GM18511 (cell line): ENCODE measurements around the gene PSMB1.
"Not testable (repeated sequence)": the region's sequence is repeated elsewhere in the genome, so short reads cannot be mapped to it uniquely, and the experiment has no call there.

ENCODE experiments used
- ATAC-seq: cut with Tn5 transposase; IDR thresholded peaks from one replicate; pipeline ENCODE4 v1.9.1; 2021; ENCODE audit warnings: mild to moderate bottlenecking, moderate library complexity; ENCODE audit not compliant: unreplicated experiment

Gene PSMB1

DNA sequence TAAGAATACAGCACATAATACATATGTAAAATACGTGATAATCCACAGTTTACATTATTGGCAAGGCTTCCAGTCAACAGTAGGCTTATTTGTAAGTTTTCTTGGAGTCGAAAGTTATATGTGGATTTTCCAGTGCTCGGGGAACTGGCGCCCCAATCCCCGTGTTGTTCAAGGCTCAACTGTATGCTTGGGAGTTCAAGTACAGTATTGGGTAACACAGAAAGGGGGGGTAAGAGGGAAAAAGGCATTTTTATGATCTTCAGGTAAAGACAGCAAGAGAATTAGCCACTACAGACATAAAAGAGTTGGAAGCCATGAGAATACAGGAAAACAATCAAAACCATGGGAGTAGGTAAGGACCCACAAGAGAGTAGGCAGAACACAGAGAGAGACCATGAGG is 16.4 kb downstream of the PSMB1 start:
- ATAC-seq = no peak

- ATAC-seq = no peak
Observed at GRCh38 chr6:170535004-170535403, 18.1 kb downstream of the PSMB1 start.

DNA sequence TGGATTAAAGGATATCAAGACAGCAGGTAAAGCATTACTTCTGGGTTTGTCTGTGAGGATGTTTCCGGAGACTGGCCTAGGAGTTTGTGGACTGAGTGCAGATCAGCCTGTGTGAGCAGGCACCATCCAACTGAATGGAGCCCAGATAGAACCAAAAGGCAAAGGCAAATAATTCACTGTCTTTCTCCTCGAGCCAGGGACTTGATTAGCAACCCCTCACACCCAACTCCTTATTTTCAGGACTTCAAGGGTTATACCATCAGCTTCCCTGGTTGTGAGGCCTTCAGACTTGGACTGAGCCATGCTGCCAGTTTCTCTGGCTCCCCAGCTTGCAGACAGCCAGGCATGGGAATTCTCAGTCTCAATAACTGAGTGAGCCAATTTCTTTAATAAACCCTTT is 19.3 kb downstream of the PSMB1 start:
- ATAC-seq = no peak

DNA sequence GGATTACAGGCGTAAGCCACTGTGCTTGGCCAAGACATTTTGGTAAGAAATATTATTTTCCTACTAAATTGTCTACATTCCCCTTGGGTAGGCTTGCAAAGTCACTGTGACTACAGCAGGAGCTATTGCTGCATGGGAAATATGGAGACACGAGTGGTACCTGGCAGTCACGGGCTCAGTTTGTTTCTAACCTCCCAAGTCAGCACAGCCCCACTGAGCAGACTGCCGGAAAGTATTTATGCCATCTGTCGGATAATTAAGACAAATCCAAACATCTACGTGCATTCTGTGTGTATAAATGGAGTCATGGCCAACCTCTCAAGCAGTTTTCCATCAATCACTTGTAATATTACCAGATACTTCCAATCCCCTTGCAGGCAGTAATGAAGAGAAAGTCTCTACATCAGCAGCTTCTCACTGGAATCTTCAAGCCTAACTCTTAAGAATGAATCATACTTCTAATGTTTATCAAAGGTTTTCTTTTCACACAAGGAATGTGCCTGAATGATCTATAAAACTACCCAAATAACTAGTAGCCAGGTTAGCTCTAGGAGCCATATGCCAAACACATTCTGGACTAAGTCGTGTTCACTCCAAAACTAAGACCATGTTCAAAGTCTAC is 20.1 kb downstream of the PSMB1 start:
- no peak for ATAC-seq

DNA sequence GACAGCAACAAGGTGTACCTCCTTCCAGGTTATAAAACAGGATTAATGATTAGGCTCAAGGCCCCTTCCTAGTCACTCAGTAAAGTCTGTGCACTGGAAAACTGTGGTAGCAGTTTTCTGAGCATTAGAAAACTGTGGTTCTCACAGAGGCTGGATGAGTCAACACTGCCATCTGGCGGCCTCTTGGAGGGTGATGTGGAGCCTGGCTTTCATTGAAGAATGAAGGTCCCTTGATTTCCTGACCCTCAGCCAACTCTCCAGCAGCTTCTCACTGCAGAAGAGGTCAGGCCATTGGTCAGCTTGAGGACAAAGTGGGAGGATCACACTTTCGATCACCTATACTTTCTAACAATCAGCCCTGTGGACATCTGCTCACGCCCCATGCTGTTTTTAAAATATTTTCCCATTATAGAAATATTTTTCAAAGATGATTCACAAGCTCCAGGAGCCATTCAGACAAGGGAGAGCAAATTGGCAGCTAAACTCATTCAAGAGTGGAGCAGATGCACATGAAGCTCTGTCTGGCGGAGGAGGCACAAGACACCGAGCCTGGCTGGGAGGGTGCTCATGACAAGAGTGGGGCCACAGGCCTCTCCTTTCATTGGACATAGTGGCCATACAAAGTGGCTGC is 23.2 kb downstream of the PSMB1 start:
- ATAC-seq = peak; percentile 86

DNA sequence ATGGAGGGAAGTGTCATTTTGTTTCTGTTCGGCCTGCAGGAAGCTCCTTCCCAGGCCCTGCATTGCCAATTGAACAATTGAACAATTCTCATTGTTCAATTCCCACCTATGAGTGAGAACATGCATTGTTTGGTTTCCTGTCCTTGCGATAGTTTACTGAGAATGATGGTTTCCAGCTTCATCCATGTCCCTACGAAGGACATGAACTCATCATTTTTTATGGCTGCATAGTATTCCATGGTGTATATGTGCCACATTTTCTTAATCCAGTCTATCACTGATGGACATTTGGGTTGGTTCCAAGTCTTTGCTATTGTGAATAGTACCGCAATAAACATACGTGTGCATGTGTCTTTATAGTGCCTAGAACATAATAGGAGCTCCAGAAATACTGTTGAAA is 25.1 kb downstream of the PSMB1 start:
- ATAC-seq = not testable (repeated sequence)

DNA sequence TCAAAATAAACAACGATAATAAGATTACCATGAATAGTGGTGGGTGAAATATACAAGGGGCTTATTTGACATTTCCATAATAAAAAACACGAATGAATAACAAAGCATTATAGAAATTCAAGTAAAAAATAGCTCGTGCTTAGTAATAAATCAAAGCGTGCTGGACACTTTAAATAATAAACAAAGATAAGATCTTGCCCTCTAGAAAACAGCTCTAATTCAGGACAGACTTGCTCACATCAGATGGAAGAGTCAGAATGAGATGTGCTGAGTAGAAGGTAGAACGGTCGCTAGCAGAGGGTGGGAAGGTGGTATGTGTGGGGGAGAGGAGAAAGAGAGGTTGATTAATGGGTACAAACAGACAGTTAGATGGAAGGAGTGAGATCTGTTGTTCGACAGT is 27.3 kb downstream of the PSMB1 start:
- ATAC-seq = no peak

DNA sequence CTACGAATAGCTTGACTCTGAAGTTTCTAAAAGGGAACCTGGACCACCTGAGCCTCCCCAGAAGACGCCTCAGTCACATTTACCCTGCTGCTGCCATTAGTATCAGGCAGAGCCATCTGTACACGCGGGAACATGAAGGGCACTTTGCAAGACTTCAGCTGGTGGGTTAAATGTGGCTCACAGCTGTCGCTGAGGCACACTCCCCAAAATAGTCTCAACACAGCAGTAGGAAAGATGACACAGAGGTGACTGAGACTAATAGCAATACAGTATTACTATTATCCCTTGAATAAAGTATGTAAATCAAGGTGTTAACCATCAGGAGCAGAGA is 29.0 kb downstream of the PSMB1 start:
- ATAC-seq = no peak

DNA sequence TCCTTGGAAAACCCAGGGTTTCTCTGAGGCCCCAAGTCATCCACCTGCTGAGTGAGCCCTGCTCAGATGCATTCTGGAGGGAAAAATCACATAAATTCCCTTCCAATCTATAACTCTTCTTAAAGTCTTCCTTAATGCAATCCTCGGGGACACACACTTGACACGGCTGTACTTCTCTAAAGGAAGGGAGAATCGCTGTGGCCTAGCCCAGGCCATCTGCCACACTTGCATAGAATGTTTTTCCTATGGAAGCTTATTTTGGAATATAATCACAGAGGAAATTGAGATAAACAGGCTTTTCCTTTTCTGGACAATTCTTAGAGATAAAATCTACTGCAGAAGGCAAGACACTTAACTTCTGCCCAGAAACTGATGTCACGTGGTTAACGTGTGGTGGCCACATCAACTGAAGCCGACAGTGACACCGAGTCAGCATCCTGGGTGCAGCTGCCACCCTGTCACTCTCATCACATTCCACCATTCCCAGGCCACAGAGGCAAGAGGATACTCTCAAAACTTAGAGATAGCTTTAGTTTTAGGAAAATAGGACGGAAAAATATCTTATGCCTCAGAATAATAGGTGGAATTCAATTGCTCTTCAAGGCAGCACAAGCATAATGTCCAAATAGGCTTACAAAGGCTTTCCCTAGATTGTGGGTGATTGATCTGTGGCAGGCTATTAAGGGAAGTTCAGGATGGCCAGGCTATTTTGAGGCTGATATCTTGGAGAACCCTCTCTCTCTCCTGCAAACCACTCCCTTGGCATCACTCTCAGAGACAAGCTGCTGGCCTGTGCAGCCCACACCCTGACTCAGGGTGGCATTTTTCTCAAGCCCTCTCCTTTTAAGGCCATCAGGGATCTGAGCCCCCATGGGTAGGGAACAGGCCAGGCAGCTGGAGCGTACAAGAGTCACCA is 29.6 kb downstream of the PSMB1 start:
- ATAC-seq = no peak

GRCh38 chr6:170522565-170523183 is 30.4 kb downstream of the PSMB1 start:
- no peak for ATAC-seq

- ATAC-seq = peak; percentile 99
Observed at GRCh38 chr6:170516783-170517616, 36.1 kb downstream of the PSMB1 start.

GRCh38 chr6:170514908-170515307 is 38.2 kb downstream of the PSMB1 start:
- ATAC-seq = no peak

GRCh38 chr6:170512249-170512648 is 40.9 kb downstream of the PSMB1 start:
- no peak for ATAC-seq

DNA sequence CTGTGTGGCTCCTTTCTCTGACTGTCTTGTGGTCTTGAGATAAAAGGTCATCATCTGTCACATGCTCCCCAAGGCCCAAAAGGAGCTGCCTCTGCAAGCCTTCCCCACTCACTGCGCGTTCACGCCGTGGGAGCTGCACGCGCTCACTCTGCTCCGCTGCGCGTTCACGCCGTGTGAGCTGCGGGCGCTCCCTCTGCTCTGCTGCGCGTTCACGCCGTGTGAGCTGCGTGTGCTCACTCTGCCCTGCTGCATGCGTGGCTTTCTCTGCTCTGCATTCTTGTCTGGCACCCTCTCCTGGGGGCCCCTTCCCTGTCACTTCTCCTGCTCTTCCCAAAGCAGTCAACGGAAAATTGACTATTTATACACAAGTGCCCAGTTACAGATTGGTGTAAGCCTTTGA is 42.5 kb downstream of the PSMB1 start:
- ATAC-seq = no peak

DNA sequence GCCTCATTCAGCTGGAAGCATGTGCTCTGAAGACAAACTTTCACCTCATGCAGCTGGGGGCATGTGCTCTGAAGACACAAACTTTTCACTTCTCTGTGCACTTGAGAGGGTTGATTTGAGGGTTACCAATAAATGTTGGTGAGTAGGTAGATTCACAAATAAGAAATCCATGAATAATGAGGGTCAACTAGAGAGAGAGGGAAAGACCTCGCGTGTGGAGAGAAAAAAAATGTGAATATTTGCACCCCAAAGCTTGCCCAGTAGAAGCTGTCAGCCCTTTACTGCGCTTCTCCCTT is 43.4 kb downstream of the PSMB1 start:
- ATAC-seq = no peak

DNA sequence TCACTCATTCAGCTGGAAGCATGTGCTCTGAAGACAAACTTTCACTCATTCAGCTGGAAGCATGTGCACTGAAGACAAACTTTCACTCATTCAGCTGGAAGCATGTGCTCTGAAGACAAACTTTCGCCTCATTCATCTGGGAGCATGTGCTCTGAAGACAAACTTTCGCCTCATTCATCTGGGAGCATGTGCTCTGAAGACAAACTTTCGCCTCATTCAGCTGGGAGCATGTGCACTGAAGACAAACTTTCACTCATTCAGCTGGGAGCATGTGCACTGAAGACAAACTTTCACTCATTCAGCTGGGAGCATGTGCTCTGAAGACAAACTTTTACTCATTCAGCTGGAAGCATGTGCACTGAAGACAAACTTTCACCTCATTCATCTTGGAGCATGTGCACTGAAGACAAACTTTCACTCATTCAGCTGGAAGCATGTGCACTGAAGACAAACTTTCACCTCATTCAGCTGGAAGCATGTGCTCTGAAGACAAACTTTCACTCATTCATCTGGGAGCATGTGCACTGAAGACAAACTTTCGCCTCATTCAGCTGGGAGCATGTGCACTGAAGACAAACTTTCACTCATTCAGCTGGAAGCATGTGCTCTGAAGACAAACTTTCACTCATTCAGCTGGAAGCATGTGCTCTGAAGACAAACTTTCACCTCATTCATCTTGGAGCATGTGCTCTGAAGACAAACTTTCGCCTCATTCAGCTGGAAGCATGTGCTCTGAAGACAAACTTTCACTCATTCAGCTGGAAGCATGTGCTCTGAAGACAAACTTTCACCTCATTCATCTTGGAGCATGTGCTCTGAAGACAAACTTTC is 44.0 kb downstream of the PSMB1 start:
- ATAC-seq = not testable (repeated sequence)

DNA sequence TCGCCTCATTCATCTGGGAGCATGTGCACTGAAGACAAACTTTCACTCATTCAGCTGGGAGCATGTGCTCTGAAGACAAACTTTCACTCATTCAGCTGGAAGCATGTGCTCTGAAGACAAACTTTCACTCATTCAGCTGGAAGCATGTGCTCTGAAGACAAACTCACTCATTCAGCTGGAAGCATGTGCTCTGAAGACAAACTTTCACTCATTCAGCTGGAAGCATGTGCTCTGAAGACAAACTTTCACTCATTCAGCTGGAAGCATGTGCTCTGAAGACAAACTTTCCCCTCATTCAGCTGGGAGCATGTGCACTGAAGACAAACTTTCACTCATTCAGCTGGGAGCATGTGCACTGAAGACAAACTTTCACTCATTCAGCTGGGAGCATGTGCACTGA is 44.8 kb downstream of the PSMB1 start:
- not testable (repeated sequence) for ATAC-seq

DNA sequence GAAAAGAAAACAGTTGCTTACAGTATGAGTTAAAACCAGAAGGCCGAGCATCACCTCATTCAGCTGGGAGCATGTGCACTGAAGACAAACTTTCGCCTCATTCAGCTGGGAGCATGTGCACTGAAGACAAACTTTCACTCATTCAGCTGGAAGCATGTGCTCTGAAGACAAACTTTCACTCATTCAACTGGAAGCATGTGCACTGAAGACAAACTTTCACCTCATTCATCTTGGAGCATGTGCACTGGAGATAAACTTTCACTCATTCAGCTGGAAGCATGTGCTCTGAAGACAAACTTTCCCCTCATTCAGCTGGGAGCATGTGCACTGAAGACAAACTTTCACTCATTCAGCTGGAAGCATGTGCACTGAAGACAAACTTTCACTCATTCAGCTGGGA is 45.4 kb downstream of the PSMB1 start:
- not testable (repeated sequence) for ATAC-seq

DNA sequence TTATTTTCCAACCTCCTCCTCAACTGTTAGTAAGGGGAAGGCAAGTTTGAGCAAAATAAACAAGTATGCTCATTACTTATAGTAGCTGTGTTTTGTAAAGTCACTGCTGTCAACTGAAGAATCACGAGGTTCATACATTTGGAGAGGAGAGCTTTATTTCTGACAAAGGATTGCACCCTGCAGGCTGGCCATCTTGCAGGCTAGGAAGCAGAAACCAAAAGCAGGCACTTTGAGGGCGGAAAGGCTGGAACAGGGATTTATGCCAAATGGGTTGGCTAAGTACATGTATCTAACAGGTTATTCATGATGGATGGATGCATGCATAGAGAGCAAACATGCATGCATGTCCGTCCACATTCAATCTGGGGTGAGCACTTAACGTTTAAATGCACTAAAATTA is 46.7 kb downstream of the PSMB1 start:
- ATAC-seq = no peak

- no peak for ATAC-seq
Observed at GRCh38 chr6:170505306-170505705, 47.8 kb downstream of the PSMB1 start.
